AG10803 (cell line): Measurements from ENCODE around the gene BABAM2.
A peak's percentile ranks its signal among the peaks of the same experiment; 100 is the strongest.

Experiments used
- DNase-seq: peaks from one replicate; pipeline ENCODE4 v3.0.0; 2010; ENCODE audit warnings: low read depth
- H3K4me3 ChIP-seq: 2 replicates; pipeline ENCODE4 v1.5.1; 2011; ENCODE audit warnings: mild to moderate bottlenecking, low read length, control low read depth
- CTCF ChIP-seq: conservative IDR thresholded peaks from 2 replicates; pipeline ENCODE4 v1.5.1; 2011; ENCODE audit warnings: mild to moderate bottlenecking, low read length, control low read depth, inconsistent platforms

The BABAM2 gene

GRCh38 chr2:27889774-27890145 lies 769 bp upstream of the BABAM2 start:
- no peak for TF ChIP-seq CTCF
- no peak for DNase-seq
- H3K4me3 ChIP-seq, result peak overlapping the region; percentile 90

- H3K4me3 ChIP-seq, result peak overlapping the region; percentile 90
- DNase-seq, result peak; percentile 67
- TF ChIP-seq CTCF, result no peak; the same call in 1 of the 2 replicates
Measured at GRCh38 chr2:27890924-27891672, 569 bp downstream of the BABAM2 start.

GRCh38 chr2:27891673-27892105 lies 1.2 kb downstream of the BABAM2 start:
- peak overlapping the region; percentile 90; the same call in 1 of the 2 replicates for H3K4me3 ChIP-seq
- peak; percentile 16 for DNase-seq
- no peak for TF ChIP-seq CTCF

GRCh38 chr2:27893006-27893405 lies 2.5 kb downstream of the BABAM2 start:
- no peak for DNase-seq
- H3K4me3 ChIP-seq, result no peak overlapping the region
- no peak for TF ChIP-seq CTCF

GRCh38 chr2:27897717-27898116 lies 7.2 kb downstream of the BABAM2 start:
- no peak overlapping the region for H3K4me3 ChIP-seq
- no peak for TF ChIP-seq CTCF
- no peak for DNase-seq

- peak; percentile 55 for DNase-seq
- TF ChIP-seq CTCF, result no peak
- H3K4me3 ChIP-seq, result no peak overlapping the region
Measured at GRCh38 chr2:27901234-27901633, 10.7 kb downstream of the BABAM2 start.

GRCh38 chr2:27902098-27902497 lies 11.6 kb downstream of the BABAM2 start:
- no peak for DNase-seq
- H3K4me3 ChIP-seq, result no peak overlapping the region
- no peak for TF ChIP-seq CTCF
